ENCODE data around the gene RIF1. TPM values are rescaled to one million over a fixed set of nuclear protein-coding genes. Genes with fewer than 3 reads are reported as not detected.
"Not testable (repeated sequence)": the region's sequence is repeated elsewhere in the genome, so short reads cannot be mapped to it uniquely, and the experiment has no call there.

Gene RIF1
- total RNA-seq, 1 experiment from 2014 or later: 23.6 TPM

GRCh38 chr2:151410485-151410834, 758 bp downstream of the RIF1 start:
- DNase-seq (ENCODE audit: low spot score): peak; percentile 13

- DNase-seq (ENCODE audit: low spot score): no peak
Observed at GRCh38 chr2:151417650-151418049, 7.9 kb downstream of the RIF1 start.

GRCh38 chr2:151421681-151422080, 12.0 kb downstream of the RIF1 start:
- not testable (repeated sequence) for DNase-seq (ENCODE audit: low spot score)

- no peak for DNase-seq (ENCODE audit: low spot score)
Observed at GRCh38 chr2:151422917-151423439, 13.3 kb downstream of the RIF1 start.

GRCh38 chr2:151423760-151424159, 14.1 kb downstream of the RIF1 start:
- no peak for DNase-seq (ENCODE audit: low spot score)

- DNase-seq (ENCODE audit: low spot score): no peak
Observed at GRCh38 chr2:151437630-151438029, 27.9 kb downstream of the RIF1 start.

- no peak for DNase-seq (ENCODE audit: low spot score)
Observed at GRCh38 chr2:151438506-151438905, 28.8 kb downstream of the RIF1 start.

- DNase-seq (ENCODE audit: low spot score): no peak
Observed at GRCh38 chr2:151439127-151439526, 29.4 kb downstream of the RIF1 start.

- DNase-seq (ENCODE audit: low spot score): no peak
Observed at GRCh38 chr2:151459358-151459757, 49.7 kb downstream of the RIF1 start.

GRCh38 chr2:151465771-151466170, 56.1 kb downstream of the RIF1 start:
- no peak for DNase-seq (ENCODE audit: low spot score)

GRCh38 chr2:151470556-151470955, 60.9 kb downstream of the RIF1 start:
- no peak for DNase-seq (ENCODE audit: low spot score)

- no peak for DNase-seq (ENCODE audit: low spot score)
Observed at GRCh38 chr2:151472966-151473365, 63.3 kb downstream of the RIF1 start.

GRCh38 chr2:151475071-151475470, 65.4 kb downstream of the RIF1 start:
- no peak for DNase-seq (ENCODE audit: low spot score)

GRCh38 chr2:151476287-151476686, 66.6 kb downstream of the RIF1 start:
- no peak for DNase-seq (ENCODE audit: low spot score)

- DNase-seq (ENCODE audit: low spot score): no peak
Observed at GRCh38 chr2:151478011-151478410, 68.3 kb downstream of the RIF1 start.

- DNase-seq (ENCODE audit: low spot score): no peak
Observed at GRCh38 chr2:151481744-151482143, 72.0 kb downstream of the RIF1 start.

GRCh38 chr2:151482171-151482725, 72.5 kb downstream of the RIF1 start:
- DNase-seq (ENCODE audit: low spot score): no peak

- no peak for DNase-seq (ENCODE audit: low spot score)
Observed at GRCh38 chr2:151483546-151483945, 73.8 kb downstream of the RIF1 start.

GRCh38 chr2:151484100-151484499, 74.4 kb downstream of the RIF1 start:
- DNase-seq (ENCODE audit: low spot score): no peak

GRCh38 chr2:151486053-151486452, 76.4 kb downstream of the RIF1 start:
- DNase-seq (ENCODE audit: low spot score): no peak

- no peak for DNase-seq (ENCODE audit: low spot score)
Observed at GRCh38 chr2:151490276-151490675, 80.6 kb downstream of the RIF1 start.

- no peak for DNase-seq (ENCODE audit: low spot score)
Observed at GRCh38 chr2:151491496-151491895, 81.8 kb downstream of the RIF1 start.

GRCh38 chr2:151498178-151498577, 88.5 kb downstream of the RIF1 start:
- no peak for DNase-seq (ENCODE audit: low spot score)

GRCh38 chr2:151506170-151506569, 96.5 kb downstream of the RIF1 start:
- DNase-seq (ENCODE audit: low spot score): no peak

Data from H4 (cell line).